Transverse colon (tissue), 4 donors: ENCODE data around the gene PLPP3. TPM values are rescaled to one million over a fixed set of nuclear protein-coding genes. Genes with fewer than 3 reads are reported as not detected.

ENCODE experiments used
- DNase-seq: peaks from one replicate; pipeline ENCODE4 v3.0.0-alpha.2; 2019
- H3K27ac ChIP-seq, 4 donors: fragments of 200-600 bp; sonication (generic); 2 replicates each; pipeline ENCODE4 v1.5.1; 2016 to 2018; ENCODE audit warnings: inconsistent platforms in 4 of 4
- H3K27me3 ChIP-seq: fragments of 200-600 bp; sonication (generic); 2 replicates; pipeline ENCODE4 v1.5.1; 2017; ENCODE audit warnings: inconsistent platforms
- H3K36me3 ChIP-seq, 4 donors: fragments of 200-600 bp; sonication (generic); 2 replicates each; pipeline ENCODE4 v1.5.1; 2017 to 2019; ENCODE audit warnings: inconsistent platforms in 4 of 4
- H3K4me1 ChIP-seq, 4 donors: fragments of 200-600 bp; sonication (generic); 2 replicates each; pipeline ENCODE4 v1.5.1; 2017 to 2020; ENCODE audit warnings: inconsistent platforms in 4 of 4
- H3K4me3 ChIP-seq, 4 donors: fragments of 200-600 bp; sonication (generic); 1 replicate in 1 of 4; 2 replicates in 3 of 4; pipeline versions ENCODE4 v1.5.1 to v1.6.1; 2017 to 2019; ENCODE audit warnings: inconsistent platforms in 4 of 4
- H3K9me3 ChIP-seq, 2 donors: fragments of 200-600 bp; sonication (generic); 2 replicates each; pipeline ENCODE4 v1.5.1; 2017 to 2019; ENCODE audit warnings: inconsistent platforms in 2 of 2
- CTCF ChIP-seq, 5 experiments: fragments of 200-600 bp in 3 of 5; fragments of 450-650 bp in 2 of 5; sonication (generic) in 3 of 5; IDR thresholded peaks; 1 replicate in 2 of 5; 2 replicates in 3 of 5; pipeline ENCODE4 v1.5.1; 2016 to 2017; ENCODE audit warnings: antibody characterized with exemption in 5 of 5, inconsistent platforms in 3 of 5, mild to moderate bottlenecking in 2 of 5, moderate library complexity in 1 of 5
- EP300 ChIP-seq: sonication (generic); formaldehyde crosslinking; IDR thresholded peaks from one replicate; pipeline ENCODE4 v1.6.1; 2017; ENCODE audit warnings: antibody characterized with exemption, low read depth
- POLR2A ChIP-seq: fragments of 450-650 bp; IDR thresholded peaks from one replicate; pipeline ENCODE4 v1.6.1; 2016; ENCODE audit warnings: antibody characterized with exemption, mild to moderate bottlenecking, moderate library complexity
- POLR2AphosphoS5 ChIP-seq, 3 donors: sonication (generic); formaldehyde crosslinking; IDR thresholded peaks; one replicate each; pipeline ENCODE4 v1.6.1; 2016; ENCODE audit warnings: antibody characterized with exemption in 3 of 3
- WGBS, 2 donors: methylation state at CpG; one replicate each; pipeline ENCODE4 v1.1.5; 2018; ENCODE audit warnings: low coverage in 1 of 2; 5-methylcytosine and 5-hydroxymethylcytosine counted together
- in situ Hi-C, 4 donors: fragments of 200-750 bp; cut with MboI; loops; one replicate each; pipeline versions ENCODE4 v1.15.0 to v1.15.1; 2017; ENCODE audit warnings: low sequenced_read_pairs in 3 of 4, low pct_ligation_motif_present in 1 of 4, low pct_unique_long_range_greater_than_20kb in 1 of 4
- intact Hi-C: fragments of 100-400 bp; cut with DNase I; formaldehyde crosslinking; loops from one replicate; pipeline ENCODE4 v1.15.1; 2023; ENCODE audit warnings: low total_unique reads
- total RNA-seq, 4 donors: library from RNA; depleted of rRNA; stranded (reverse); fragments of >200 nt; gene quantifications; one replicate each; pipeline ENCODE4 v1.1.0, GENCODE V29; 2016

The PLPP3 gene
- total RNA-seq, 4 donors from 2014 or later: 51.2 to 75.1 (median 63.3) TPM

GRCh38 chr1:56505792-56506743 is 73.3 kb downstream of the PLPP3 start:
- DNase-seq: peak; percentile 66
- Histone ChIP-seq H3K27ac (peak overlapping the region; percentile 62 to 75 (median 71)), H3K36me3 (peaks cover 0 to 9% (median 1%) of the 10 kb centered on the region in 4 donors), H3K27me3 (no peaks in the 10 kb centered on the region), H3K4me1 (peaks cover 8 to 43% (median 26%) of the 10 kb centered on the region in 4 donors), H3K9me3 (no peaks in the 10 kb centered on the region), H3K4me3 (no peak overlapping the region)
- in situ Hi-C loops (no loop called here), intact Hi-C loops (no loop called here)
- 44 to 77% methylated on average over 3 to 14 of the region's 14 CpGs for WGBS, 2 donors
- TF ChIP-seq POLR2AphosphoS5 (IDR thresholded peaks at IDR 0.05) (no peak), EP300 (peak; percentile 16), POLR2A (no peak), CTCF (IDR thresholded peaks at IDR 0.05) (no peak)

- in situ Hi-C loops: no loop called here
- WGBS, 2 donors: 79 to 81% methylated on average over 6 to 7 of the region's 7 CpGs
- intact Hi-C loops: no loop called here
- Histone ChIP-seq H3K27ac (no peak overlapping the region), H3K4me3 (no peak overlapping the region), H3K4me1 (peaks cover 8 to 22% (median 15%) of the 10 kb centered on the region in 4 donors), H3K27me3 (no peaks in the 10 kb centered on the region), H3K36me3 (peaks cover 0 to 9% (median 0%) of the 10 kb centered on the region in 4 donors), H3K9me3 (no peaks in the 10 kb centered on the region)
- no peak for TF ChIP-seq EP300
- TF ChIP-seq POLR2A: no peak
- TF ChIP-seq CTCF (IDR thresholded peaks at IDR 0.05): no peak
- no peak for TF ChIP-seq POLR2AphosphoS5 (IDR thresholded peaks at IDR 0.05)
- no peak for DNase-seq
Observed at GRCh38 chr1:56502700-56503245, 76.6 kb downstream of the PLPP3 start.

GRCh38 chr1:56501888-56502287 is 77.5 kb downstream of the PLPP3 start:
- TF ChIP-seq POLR2AphosphoS5 (IDR thresholded peaks at IDR 0.05) (no peak), CTCF (IDR thresholded peaks at IDR 0.05) (no peak), POLR2A (no peak), EP300 (no peak)
- no peak for DNase-seq
- Histone ChIP-seq H3K27ac (no peak overlapping the region), H3K4me1 (peaks cover 6 to 13% (median 10%) of the 10 kb centered on the region in 4 donors), H3K36me3 (peaks cover 0 to 9% (median under 1%) of the 10 kb centered on the region in 4 donors), H3K27me3 (no peaks in the 10 kb centered on the region), H3K4me3 (no peak overlapping the region), H3K9me3 (no peaks in the 10 kb centered on the region)
- 88 to 100% methylated on average over 3 of the region's 3 CpGs for WGBS, 2 donors
- intact Hi-C loops (no loop called here), in situ Hi-C loops (no loop called here)

GRCh38 chr1:56501426-56501825 is 77.9 kb downstream of the PLPP3 start:
- peaks cover 2 to 8% (median 7%) of the 10 kb centered on the region in 4 donors for H3K4me1 ChIP-seq
- no peak overlapping the region for H3K4me3 ChIP-seq
- TF ChIP-seq CTCF (IDR thresholded peaks at IDR 0.05) (no peak), POLR2A (no peak), POLR2AphosphoS5 (IDR thresholded peaks at IDR 0.05) (no peak), EP300 (no peak)
- no peaks in the 10 kb centered on the region for H3K9me3 ChIP-seq
- in situ Hi-C loops (no loop called here), intact Hi-C loops (no loop called here)
- DNase-seq: no peak
- WGBS, 2 donors: 50 to 81% methylated on average over 1 of the region's 1 CpG
- H3K36me3 ChIP-seq: peaks cover 0 to 9% (median 3%) of the 10 kb centered on the region in 4 donors
- no peaks in the 10 kb centered on the region for H3K27me3 ChIP-seq
- H3K27ac ChIP-seq: no peak overlapping the region
